ENCODE measurements around the gene SLC43A1.
A peak's percentile ranks its signal among the peaks of the same experiment; 100 is the strongest.

SLC43A1 gene

DNA sequence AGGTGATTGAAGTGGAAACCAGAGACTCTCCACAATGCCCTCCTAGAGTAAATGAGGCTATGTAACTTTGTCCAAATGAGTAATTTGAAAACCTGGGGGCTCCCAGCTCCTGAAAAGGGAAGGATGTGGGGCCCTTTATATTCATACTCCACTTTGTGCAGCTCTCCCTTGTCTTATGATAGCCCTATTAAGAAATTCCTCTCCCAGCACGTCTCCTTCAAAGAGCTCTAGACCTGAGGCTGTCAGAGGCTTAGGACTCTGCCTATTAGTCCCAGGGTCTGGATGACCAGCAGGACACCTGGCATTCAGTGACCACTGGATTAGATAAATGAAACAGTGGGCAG, 2.1 kb downstream of the SLC43A1 start:
- Mint-ChIP-seq H3K9me3 (no peaks in the 10 kb centered on the region), H3K27ac (no peak overlapping the region), H3K4me1 (peaks cover 18% of the 10 kb centered on the region), H3K4me3 (peak overlapping the region; percentile 53), H3K36me3 (no peaks in the 10 kb centered on the region), H3K27me3 (peaks cover 2% of the 10 kb centered on the region)
- DNase-seq (ENCODE audit: low spot score in 2 of 2) (no peak), ATAC-seq (ENCODE audit: low read depth) (no peak)

DNA sequence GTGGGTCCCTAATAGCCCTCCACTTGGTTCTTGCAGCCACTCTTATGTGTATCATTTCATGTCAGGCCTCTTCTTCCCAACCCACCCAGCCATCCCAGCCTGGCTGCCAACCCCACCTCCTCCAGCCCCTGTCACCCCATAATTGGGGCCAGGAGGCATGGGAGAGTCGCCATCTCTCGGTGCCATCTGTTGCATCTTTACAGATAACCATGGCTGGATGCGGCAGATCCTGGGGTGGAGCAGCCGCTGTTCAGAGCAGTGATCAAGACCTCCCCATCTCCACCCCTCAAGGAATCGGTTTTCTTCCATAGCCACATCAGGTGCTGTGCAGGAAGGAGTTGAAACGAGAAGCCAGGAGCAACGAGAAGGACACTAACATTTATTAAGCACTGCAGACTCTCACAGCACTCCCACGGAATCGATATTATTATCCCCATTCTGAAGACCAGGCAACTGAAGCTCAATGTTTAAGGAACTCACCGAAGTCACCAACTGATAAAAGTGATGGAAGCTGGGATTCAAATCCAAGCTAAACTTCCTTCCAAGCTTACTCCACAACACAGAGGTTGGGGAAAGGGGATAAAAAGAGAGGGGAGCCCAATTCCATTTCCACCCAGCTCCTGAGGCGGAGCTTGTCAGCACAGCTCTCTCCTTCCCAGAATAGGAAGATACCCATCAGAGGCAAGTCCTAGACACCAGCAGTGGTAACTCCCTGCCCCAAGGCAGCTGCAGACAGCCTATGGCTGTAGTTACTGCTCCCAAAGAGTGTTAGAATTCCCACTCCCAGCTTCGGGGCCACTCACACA, 2.7 kb downstream of the SLC43A1 start:
- H3K27ac Mint-ChIP-seq, result no peak overlapping the region

DNA sequence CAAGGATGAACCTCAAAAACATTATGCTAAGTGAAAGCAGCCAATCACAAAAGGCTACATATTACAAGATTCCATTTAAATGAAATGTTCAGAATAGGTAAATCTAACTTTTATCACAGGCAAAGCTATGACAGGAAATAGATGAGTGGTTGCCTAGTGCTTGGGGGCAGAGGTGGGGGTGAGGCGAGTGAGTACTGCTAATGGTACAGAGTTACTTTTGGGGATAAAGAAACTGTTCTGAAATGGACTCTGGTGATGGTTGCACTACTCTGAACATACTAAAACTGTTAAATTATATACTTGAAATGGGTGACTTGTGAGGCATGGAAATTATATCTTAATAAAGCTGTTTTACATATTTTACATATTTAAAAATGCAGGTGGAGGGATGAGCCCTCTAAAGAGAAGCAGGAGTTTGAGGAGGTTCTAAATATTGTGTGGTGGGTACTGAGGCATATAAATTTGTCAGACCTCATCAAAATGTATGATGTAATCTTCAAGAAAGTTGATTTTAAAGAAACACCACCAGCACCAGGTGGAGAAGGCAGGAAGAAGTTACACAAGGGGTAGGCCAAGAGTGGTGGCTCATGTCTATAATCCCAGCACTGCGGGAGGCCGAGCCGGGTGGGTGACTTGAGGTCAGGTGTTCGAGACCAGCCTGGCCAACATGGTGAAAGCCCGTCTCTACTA, 3.6 kb downstream of the SLC43A1 start:
- ATAC-seq (ENCODE audit: low read depth) (peak; percentile 26), DNase-seq (ENCODE audit: low spot score in 2 of 2) (no peak)
- Mint-ChIP-seq H3K27me3 (no peaks in the 10 kb centered on the region), H3K4me1 (peaks cover 18% of the 10 kb centered on the region), H3K9me3 (no peaks in the 10 kb centered on the region), H3K4me3 (no peak overlapping the region), H3K27ac (peak overlapping the region; percentile 73), H3K36me3 (no peaks in the 10 kb centered on the region)

More for the DNA sequence above, 2.7 kb downstream of the SLC43A1 start:
- Mint-ChIP-seq H3K27me3 (peaks cover 2% of the 10 kb centered on the region), H3K9me3 (no peaks in the 10 kb centered on the region), H3K4me3 (no peak overlapping the region), H3K36me3 (no peaks in the 10 kb centered on the region), H3K4me1 (peaks cover 18% of the 10 kb centered on the region)
- DNase-seq (ENCODE audit: low spot score in 2 of 2) (no peak), ATAC-seq (ENCODE audit: low read depth) (no peak)

DNA sequence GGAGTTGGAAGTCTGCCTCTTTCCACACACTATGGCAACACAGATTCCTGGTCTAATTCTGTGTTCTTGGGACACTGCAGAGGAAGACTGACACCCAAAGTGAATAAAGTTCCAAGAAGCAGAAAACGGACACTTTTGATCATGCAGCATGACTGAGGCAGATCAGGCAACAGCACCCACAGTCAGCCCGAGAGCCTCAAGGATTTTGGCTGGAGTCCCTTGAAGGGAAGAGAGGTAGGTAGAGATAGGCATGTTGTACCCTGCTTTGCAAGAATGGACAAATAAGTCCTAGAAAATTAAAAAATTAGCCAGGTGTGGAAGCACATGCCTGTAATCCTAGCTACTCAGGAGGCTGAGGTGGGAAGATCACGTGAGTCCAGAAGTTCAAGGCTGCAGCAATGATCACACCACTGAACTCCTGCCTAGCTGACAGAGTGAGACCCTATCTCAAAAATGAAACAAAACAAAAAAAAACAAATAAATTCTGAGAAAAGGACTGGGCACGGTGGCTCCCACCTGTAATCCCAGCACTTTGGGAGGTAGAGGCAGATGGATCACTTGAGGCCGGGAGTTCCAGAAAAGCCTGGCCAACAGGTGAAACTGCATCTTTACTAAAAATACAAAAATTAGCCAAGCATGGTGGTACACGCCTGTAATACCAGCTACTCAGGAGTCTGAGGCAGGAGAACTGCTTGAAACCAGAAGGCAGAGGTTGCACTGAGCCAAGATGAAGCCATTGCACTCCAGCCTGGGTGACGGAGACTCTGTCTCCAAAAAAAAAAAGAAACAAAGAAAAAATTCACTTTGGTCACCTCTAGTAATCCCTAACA, 6.9 kb downstream of the SLC43A1 start:
- H3K9me3 Mint-ChIP-seq, result no peaks in the 10 kb centered on the region
- H3K4me3 Mint-ChIP-seq, result no peak overlapping the region
- H3K4me1 Mint-ChIP-seq, result peaks cover 8% of the 10 kb centered on the region
- no peaks in the 10 kb centered on the region for H3K36me3 Mint-ChIP-seq
- H3K27me3 Mint-ChIP-seq, result no peaks in the 10 kb centered on the region
- H3K27ac Mint-ChIP-seq, result no peak overlapping the region
- ATAC-seq (ENCODE audit: low read depth) (no peak), DNase-seq (ENCODE audit: low spot score in 2 of 2) (no peak)

DNA sequence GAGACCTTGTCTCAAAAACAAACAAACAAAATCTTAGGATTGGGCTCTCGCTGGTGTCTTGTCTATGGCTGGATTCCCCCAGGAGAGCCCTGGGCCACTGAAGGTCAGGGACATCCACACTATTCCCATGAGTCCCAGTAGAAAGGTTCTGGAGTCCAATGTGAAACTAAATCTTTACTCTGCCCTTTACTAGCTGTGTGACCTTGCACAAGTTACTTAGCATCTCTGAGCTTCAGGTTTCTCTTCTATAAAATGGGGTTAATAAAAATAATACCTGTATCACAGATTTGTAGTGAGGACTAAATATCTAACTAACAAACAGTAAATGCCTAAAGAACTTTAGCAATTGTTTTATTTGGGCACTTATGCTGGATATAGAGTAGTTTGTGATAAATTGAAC, 9.0 kb downstream of the SLC43A1 start:
- peaks cover 2% of the 10 kb centered on the region for H3K4me1 Mint-ChIP-seq
- DNase-seq (ENCODE audit: low spot score in 2 of 2), result no peak
- no peak overlapping the region for H3K4me3 Mint-ChIP-seq
- no peaks in the 10 kb centered on the region for H3K36me3 Mint-ChIP-seq
- H3K9me3 Mint-ChIP-seq, result no peaks in the 10 kb centered on the region
- no peak overlapping the region for H3K27ac Mint-ChIP-seq
- no peaks in the 10 kb centered on the region for H3K27me3 Mint-ChIP-seq
- no peak for ATAC-seq (ENCODE audit: low read depth)

DNA sequence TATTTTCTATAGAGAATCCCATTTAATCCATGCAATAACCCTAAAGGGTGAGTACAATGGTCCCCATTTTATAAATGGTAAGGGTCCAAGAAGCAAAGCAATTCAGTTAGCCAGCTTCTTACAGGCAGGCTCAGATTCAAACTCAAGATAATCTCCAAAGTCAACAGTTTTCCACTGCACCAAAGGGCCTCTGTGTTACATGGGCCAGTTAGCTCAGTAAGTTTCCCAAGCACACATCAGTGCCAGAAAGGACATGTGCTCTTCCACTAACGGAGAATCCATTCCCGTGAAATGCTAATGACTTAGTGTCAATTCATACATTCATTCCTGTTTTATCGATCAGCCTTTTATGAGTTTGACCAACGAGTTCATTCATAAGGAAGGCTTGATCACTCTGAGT, 11.0 kb downstream of the SLC43A1 start:
- H3K27me3 Mint-ChIP-seq, result no peaks in the 10 kb centered on the region
- H3K4me1 Mint-ChIP-seq, result peaks cover 3% of the 10 kb centered on the region
- H3K4me3 Mint-ChIP-seq, result no peak overlapping the region
- peaks cover 2% of the 10 kb centered on the region for H3K36me3 Mint-ChIP-seq
- DNase-seq (ENCODE audit: low spot score in 2 of 2) (no peak), ATAC-seq (ENCODE audit: low read depth) (no peak)
- H3K9me3 Mint-ChIP-seq, result no peaks in the 10 kb centered on the region
- no peak overlapping the region for H3K27ac Mint-ChIP-seq

DNA sequence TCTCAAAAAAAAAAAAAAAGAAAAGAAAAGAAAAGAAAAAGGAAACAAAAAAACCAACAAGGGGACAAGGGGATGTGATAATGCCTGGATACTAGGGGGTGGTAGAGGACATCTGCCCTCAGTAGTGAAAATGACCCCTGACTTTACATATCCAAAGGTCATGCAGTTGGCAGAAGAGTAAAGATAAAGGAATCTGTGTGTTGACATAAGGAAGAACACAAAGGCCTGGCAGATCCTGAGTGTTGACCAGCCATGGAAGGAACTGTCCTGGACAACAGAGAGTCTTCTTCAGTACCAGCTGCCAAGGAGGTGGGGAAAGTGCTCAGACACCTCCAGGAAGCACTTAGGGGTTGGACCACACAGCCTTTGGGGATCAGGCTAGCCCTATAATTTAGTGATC, 12.6 kb downstream of the SLC43A1 start:
- DNase-seq (ENCODE audit: low spot score in 2 of 2) (no peak), ATAC-seq (ENCODE audit: low read depth) (no peak)
- H3K36me3 Mint-ChIP-seq, result peaks cover 2% of the 10 kb centered on the region
- no peak overlapping the region for H3K4me3 Mint-ChIP-seq
- H3K27ac Mint-ChIP-seq, result no peak overlapping the region
- peaks cover 3% of the 10 kb centered on the region for H3K4me1 Mint-ChIP-seq
- no peaks in the 10 kb centered on the region for H3K9me3 Mint-ChIP-seq
- H3K27me3 Mint-ChIP-seq, result no peaks in the 10 kb centered on the region

DNA sequence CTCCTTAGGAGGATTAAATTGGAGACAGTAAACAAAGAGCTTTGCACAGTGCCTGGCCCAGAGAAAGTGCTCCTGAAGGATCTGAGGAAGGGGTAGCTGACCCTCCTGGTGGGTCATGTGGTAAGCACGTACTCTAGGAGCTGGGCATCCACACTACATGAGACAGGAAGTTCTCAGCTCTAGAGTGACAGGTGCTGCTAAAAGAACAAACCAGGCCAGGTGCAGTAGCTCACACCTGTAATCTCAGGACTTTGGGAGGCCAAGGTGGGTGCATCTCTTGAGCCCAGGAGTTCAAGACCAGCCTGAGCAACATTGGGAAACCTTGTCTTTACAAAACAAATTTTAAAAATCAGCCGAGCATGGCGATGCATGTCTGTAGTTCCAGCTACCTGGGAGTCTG, 13.1 kb downstream of the SLC43A1 start:
- H3K27ac Mint-ChIP-seq, result no peak overlapping the region
- H3K36me3 Mint-ChIP-seq, result peaks cover 2% of the 10 kb centered on the region
- peaks cover 3% of the 10 kb centered on the region for H3K4me1 Mint-ChIP-seq
- ATAC-seq (ENCODE audit: low read depth) (no peak), DNase-seq (ENCODE audit: low spot score in 2 of 2) (no peak)
- no peak overlapping the region for H3K4me3 Mint-ChIP-seq
- no peaks in the 10 kb centered on the region for H3K27me3 Mint-ChIP-seq
- H3K9me3 Mint-ChIP-seq, result no peaks in the 10 kb centered on the region

DNA sequence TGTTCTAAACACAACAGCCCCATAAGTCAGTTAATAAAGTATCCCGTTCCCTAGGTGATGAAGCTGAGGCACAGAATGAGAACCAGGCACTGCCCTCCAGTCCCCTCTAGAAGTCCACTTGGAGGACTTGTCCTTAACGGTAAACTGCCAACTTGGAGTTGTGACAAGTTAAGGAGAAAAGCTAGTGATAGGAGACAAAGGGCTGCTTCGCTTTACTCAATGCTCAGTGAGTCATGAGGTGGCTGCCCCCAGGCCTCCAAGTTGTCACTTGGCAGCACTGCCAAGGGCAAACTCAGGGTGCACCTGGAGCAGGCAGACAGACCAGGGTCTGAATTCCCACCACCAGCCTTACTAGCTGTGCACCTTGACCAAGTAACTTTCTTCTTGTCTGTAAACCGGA, 13.5 kb downstream of the SLC43A1 start:
- Mint-ChIP-seq H3K27ac (no peak overlapping the region), H3K27me3 (no peaks in the 10 kb centered on the region), H3K36me3 (peaks cover 2% of the 10 kb centered on the region), H3K4me1 (peaks cover 3% of the 10 kb centered on the region), H3K4me3 (no peak overlapping the region), H3K9me3 (no peaks in the 10 kb centered on the region)
- ATAC-seq (ENCODE audit: low read depth) (no peak), DNase-seq (ENCODE audit: low spot score in 2 of 2) (no peak)

DNA sequence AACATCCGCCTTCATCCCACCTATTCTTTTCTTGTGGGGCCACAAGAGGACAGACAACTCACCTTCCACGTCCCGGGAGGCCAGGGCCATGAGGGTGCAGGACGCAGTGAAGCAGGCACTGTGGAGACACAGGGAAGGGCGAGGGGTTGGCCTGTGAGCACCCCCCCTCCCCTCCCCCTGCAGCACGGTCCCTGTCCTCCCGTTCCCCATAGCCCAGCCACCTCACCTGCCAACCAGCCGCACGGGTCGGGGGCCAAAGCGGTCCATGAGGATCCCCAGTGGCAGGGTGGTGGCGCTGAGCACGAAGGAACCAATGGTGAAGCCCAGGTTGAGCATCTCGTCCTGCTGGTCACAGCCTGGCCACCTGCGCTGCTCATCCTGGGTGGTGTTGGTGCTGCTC, 14.6 kb downstream of the SLC43A1 start:
- Mint-ChIP-seq H3K27me3 (no peaks in the 10 kb centered on the region), H3K36me3 (peaks cover 2% of the 10 kb centered on the region), H3K4me3 (no peak overlapping the region), H3K27ac (no peak overlapping the region), H3K4me1 (peaks cover 3% of the 10 kb centered on the region), H3K9me3 (no peaks in the 10 kb centered on the region)
- no peak for DNase-seq (ENCODE audit: low spot score in 2 of 2)
- no peak for ATAC-seq (ENCODE audit: low read depth)

DNA sequence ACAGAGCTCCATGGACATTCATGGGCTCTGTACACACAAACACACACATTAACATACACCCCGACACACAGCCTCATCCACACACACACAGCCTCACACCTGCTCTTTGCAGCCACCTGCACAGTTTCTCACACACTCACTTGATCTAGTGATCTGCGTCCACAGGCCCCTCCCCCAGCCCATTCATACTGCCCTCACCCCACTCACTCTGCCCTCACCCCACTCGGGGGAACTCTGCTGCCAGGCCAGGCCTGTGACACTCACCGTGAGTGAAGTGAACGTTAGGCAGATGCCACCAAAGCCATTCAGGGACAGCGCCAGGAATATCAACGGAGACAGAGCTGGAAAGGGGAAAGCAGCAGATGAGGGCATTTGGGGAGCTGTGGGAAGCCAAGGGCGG, 15.0 kb downstream of the SLC43A1 start:
- no peaks in the 10 kb centered on the region for H3K9me3 Mint-ChIP-seq
- H3K27ac Mint-ChIP-seq, result no peak overlapping the region
- ATAC-seq (ENCODE audit: low read depth) (no peak), DNase-seq (ENCODE audit: low spot score in 2 of 2) (no peak)
- peaks cover 3% of the 10 kb centered on the region for H3K4me1 Mint-ChIP-seq
- H3K36me3 Mint-ChIP-seq, result peaks cover 2% of the 10 kb centered on the region
- no peak overlapping the region for H3K4me3 Mint-ChIP-seq
- no peaks in the 10 kb centered on the region for H3K27me3 Mint-ChIP-seq

DNA sequence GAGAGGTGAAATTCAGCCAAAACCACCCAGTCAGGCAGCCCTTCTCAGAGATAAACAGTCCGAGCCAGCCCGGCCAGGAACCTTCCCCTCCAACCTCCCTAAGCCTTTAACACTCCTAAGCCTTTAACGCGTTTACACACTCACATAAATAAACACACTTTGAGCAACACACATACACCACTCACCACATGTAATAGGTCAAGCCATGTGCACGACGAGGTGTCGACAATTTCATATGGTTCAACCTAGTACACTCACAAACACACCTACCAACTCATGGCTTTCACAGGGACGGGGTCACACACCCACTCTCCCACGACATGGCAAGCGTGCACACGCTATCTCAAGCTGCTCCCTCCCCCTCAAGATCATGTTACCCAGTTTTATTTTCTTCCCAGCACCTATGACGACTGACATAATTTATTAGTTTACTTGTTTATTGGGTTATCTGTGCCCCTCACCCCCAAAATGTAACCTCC, 15.5 kb downstream of the SLC43A1 start:
- H3K27ac Mint-ChIP-seq, result no peak overlapping the region
- no peaks in the 10 kb centered on the region for H3K27me3 Mint-ChIP-seq
- peaks cover 3% of the 10 kb centered on the region for H3K4me1 Mint-ChIP-seq
- H3K4me3 Mint-ChIP-seq, result no peak overlapping the region
- no peaks in the 10 kb centered on the region for H3K9me3 Mint-ChIP-seq
- ATAC-seq (ENCODE audit: low read depth) (no peak), DNase-seq (ENCODE audit: low spot score in 2 of 2) (no peak)
- H3K36me3 Mint-ChIP-seq, result peaks cover 2% of the 10 kb centered on the region

DNA sequence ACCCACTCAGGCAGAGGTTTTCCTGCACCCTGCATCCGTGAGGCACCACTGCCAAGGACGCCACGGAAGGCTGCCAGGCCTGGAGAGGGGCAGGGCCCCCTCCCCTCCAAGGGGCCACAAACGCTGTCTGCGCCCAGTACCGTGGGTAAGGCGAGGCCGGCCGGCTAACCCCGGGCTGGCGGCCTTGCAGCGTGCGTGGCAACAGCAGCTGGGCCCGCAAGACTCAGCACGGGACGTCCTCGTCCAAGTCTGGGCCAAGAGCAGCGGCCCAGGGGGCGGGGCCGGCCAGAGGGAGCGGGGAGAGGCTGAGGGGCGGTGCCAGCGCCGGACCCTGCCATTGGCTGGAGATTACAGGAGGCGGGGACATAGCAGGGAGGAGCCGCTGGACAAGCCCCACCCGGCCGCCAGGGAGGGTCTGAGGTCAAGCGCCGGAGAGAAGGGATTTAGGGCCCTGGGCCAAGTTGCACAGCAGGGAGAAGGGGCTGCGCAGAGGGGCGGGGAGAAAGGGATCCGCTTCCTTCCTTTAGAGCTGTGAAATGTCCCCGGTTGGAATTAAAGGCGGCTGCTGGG, 16.0 kb downstream of the SLC43A1 start:
- peak overlapping the region; percentile 37 for H3K4me3 Mint-ChIP-seq
- peak; percentile 86 for ATAC-seq (ENCODE audit: low read depth)
- no peak for DNase-seq (ENCODE audit: low spot score in 2 of 2)

DNA sequence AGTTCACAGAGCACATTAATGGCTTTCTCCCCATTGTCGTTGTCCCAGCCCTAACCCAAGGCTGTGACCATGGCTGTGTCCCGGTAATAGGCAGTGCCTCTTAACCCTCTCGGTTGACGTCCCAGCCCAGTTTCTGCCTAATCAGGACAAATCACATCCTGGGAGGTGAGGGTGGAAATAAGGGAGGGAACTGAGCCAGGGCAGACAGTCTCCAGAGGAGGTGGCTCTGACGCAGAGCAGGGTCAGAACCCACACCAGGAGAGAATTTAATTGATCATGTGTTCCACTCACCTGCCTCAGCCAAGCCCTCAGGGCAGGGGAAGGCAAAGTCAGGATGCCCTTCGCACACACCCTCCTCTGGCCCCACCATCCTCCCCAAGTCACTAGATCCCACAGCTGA, 17.0 kb downstream of the SLC43A1 start:
- Mint-ChIP-seq H3K27me3 (no peaks in the 10 kb centered on the region), H3K36me3 (peaks cover 2% of the 10 kb centered on the region), H3K4me3 (no peak overlapping the region), H3K9me3 (no peaks in the 10 kb centered on the region), H3K4me1 (peaks cover 3% of the 10 kb centered on the region), H3K27ac (no peak overlapping the region)
- ATAC-seq (ENCODE audit: low read depth) (no peak), DNase-seq (ENCODE audit: low spot score in 2 of 2) (no peak)

More for the DNA sequence above, 16.0 kb downstream of the SLC43A1 start:
- no peaks in the 10 kb centered on the region for H3K9me3 Mint-ChIP-seq
- no peaks in the 10 kb centered on the region for H3K27me3 Mint-ChIP-seq
- H3K36me3 Mint-ChIP-seq, result peaks cover 2% of the 10 kb centered on the region
- peaks cover 3% of the 10 kb centered on the region for H3K4me1 Mint-ChIP-seq
- no peak overlapping the region for H3K27ac Mint-ChIP-seq

All from memory B cell (primary cell).